Transverse colon (tissue), 4 donors: ENCODE data around the gene CACNB2.

ENCODE experiments used
- CTCF ChIP-seq, 5 experiments: fragments of 200-600 bp in 3 of 5; fragments of 450-650 bp in 2 of 5; sonication (generic) in 3 of 5; IDR thresholded peaks; 1 replicate in 2 of 5; 2 replicates in 3 of 5; pipeline ENCODE4 v1.5.1; 2016 to 2017; ENCODE audit warnings: antibody characterized with exemption in 5 of 5, inconsistent platforms in 3 of 5, mild to moderate bottlenecking in 2 of 5, moderate library complexity in 1 of 5
- EP300 ChIP-seq: sonication (generic); formaldehyde crosslinking; IDR thresholded peaks from one replicate; pipeline ENCODE4 v1.6.1; 2017; ENCODE audit warnings: antibody characterized with exemption, low read depth
- POLR2AphosphoS5 ChIP-seq, 3 donors: sonication (generic); formaldehyde crosslinking; IDR thresholded peaks; one replicate each; pipeline ENCODE4 v1.6.1; 2016; ENCODE audit warnings: antibody characterized with exemption in 3 of 3

- TF ChIP-seq CTCF (IDR thresholded peaks at IDR 0.05) (no peak), EP300 (no peak), POLR2AphosphoS5 (IDR thresholded peaks at IDR 0.05) (no peak)
These were observed 229.7 kb downstream of the CACNB2 start for GRCh38 chr10:18369859-18370473.
